PFSK-1 (cell line): ENCODE data around the gene TMEM128.

Experiments used
- FOXP2 ChIP-seq: optimal IDR thresholded peaks from 2 replicates; pipeline ENCODE3; 2011; ENCODE audit warnings: borderline replicate concordance, control low read depth, inconsistent platforms; ENCODE audit not compliant: insufficient read depth; ENCODE audit errors: extremely low read length, extremely low read depth
- POLR2AphosphoS5 ChIP-seq: IDR thresholded peaks from 2 replicates; pipeline ENCODE4 v1.6.1; 2012; ENCODE audit warnings: low read depth, mild to moderate bottlenecking, control low read depth, low read length, moderate library complexity
- REST ChIP-seq, 2 experiments: IDR thresholded peaks; 2 replicates each; pipeline versions ENCODE4 v1.6.1 to v1.8.0; 2011 to 2012; ENCODE audit warnings: low read depth in 2 of 2, low read length in 2 of 2, control low read depth in 1 of 2, inconsistent platforms in 1 of 2, mild to moderate bottlenecking in 1 of 2, moderate library complexity in 1 of 2; ENCODE audit not compliant: insufficient read depth in 1 of 2
- SIN3A ChIP-seq: IDR thresholded peaks from 2 replicates; pipeline ENCODE4 v1.6.1; 2012; ENCODE audit warnings: mild to moderate bottlenecking, low read length, moderate library complexity, borderline replicate concordance; ENCODE audit not compliant: insufficient read depth
- TAF1 ChIP-seq: IDR thresholded peaks from 2 replicates; pipeline ENCODE4 v1.6.1; 2012; ENCODE audit warnings: low read length, control low read depth, borderline replicate concordance; ENCODE audit not compliant: insufficient read depth

Gene TMEM128

GRCh38 chr4:4268776-4269175 is 20.8 kb upstream of the TMEM128 start:
- no peak for TF ChIP-seq FOXP2
- TF ChIP-seq REST (IDR thresholded peaks at IDR 0.05; ENCODE audit: insufficient read depth in 1 of 2, low read depth in 2 of 2, low read length in 2 of 2) = no peak
- TF ChIP-seq POLR2AphosphoS5 = no peak
- TF ChIP-seq SIN3A = no peak
- no peak for TF ChIP-seq TAF1

GRCh38 chr4:4267981-4268380 is 20.0 kb upstream of the TMEM128 start:
- TF ChIP-seq POLR2AphosphoS5 = no peak
- TF ChIP-seq TAF1 = no peak
- no peak for TF ChIP-seq REST (IDR thresholded peaks at IDR 0.05; ENCODE audit: insufficient read depth in 1 of 2, low read depth in 2 of 2, low read length in 2 of 2)
- no peak for TF ChIP-seq FOXP2
- no peak for TF ChIP-seq SIN3A

GRCh38 chr4:4260185-4260751 is 12.2 kb upstream of the TMEM128 start:
- TF ChIP-seq SIN3A (no peak), TAF1 (no peak), REST (IDR thresholded peaks at IDR 0.05; ENCODE audit: insufficient read depth in 1 of 2, low read depth in 2 of 2, low read length in 2 of 2) (no peak), FOXP2 (no peak), POLR2AphosphoS5 (no peak)

GRCh38 chr4:4259484-4260100 is 11.6 kb upstream of the TMEM128 start:
- TF ChIP-seq FOXP2 = no peak
- TF ChIP-seq REST (IDR thresholded peaks at IDR 0.05; ENCODE audit: insufficient read depth in 1 of 2, low read depth in 2 of 2, low read length in 2 of 2) = no peak
- no peak for TF ChIP-seq SIN3A
- TF ChIP-seq TAF1 = no peak
- TF ChIP-seq POLR2AphosphoS5 = no peak
